Astrocyte of the spinal cord (primary cell): ENCODE data around the gene SLC26A11.
A peak's percentile ranks its signal among the peaks of the same experiment; 100 is the strongest.

Experiments
- DNase-seq: peaks from one replicate; pipeline ENCODE4 v3.0.0; 2011; ENCODE audit warnings: low read depth, low spot score
- H3K4me3 ChIP-seq: 2 replicates; pipeline ENCODE4 v1.5.1; 2011; ENCODE audit warnings: low read depth, mild to moderate bottlenecking, low read length, moderate library complexity
- CTCF ChIP-seq: IDR thresholded peaks from 2 replicates; pipeline ENCODE4 v1.5.1; 2012; ENCODE audit warnings: low read depth, mild to moderate bottlenecking, low read length, inconsistent platforms
- in situ Hi-C: cut with HindIII; loops from 2 replicates; pipeline ENCODE4 v1.10.0; 2017; ENCODE audit warnings: low sequenced_read_pairs

Gene SLC26A11

GRCh38 chr17:80220054-80220735 is at the start of gene SLC26A11, which contains the start of gene SGSH:
TSS of gene SLC26A11 (plus strand) at chr17:80220427. CDS start at chr17:80221561, 1,134 bp downstream.
TSS of gene SGSH (minus strand) at chr17:80220333. CDS start at chr17:80220313, 20 bp downstream.
- TF ChIP-seq CTCF, result no peak
- DNase-seq, result peak; percentile 37
- in situ Hi-C loops, result no loop called here

DNA sequence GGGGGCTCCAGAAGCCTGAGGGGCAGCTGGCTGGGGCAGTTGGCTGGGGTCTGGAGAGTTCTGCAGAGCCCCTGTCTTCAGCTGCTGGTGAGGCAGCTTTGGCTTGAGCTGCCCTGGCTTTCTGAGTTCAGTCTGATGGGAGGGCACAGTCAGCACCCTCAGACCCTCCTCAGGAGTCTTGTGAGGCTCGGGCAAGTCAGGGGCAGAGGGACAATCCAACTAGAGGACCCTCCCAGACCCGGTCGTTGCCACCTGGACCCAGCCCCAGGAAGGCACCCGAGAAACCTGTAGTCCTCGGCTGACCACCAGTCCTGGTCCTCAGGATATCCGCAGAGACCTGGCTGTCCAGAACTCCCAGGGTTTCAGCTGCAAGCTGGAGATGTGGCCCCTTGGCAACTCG is 48.5 kb upstream of the SLC26A11 start:
- DNase-seq, result no peak
- in situ Hi-C loops, result no loop called here
- no peak for TF ChIP-seq CTCF
- H3K4me3 ChIP-seq, result no peak overlapping the region

More at GRCh38 chr17:80220054-80220735, at the start of gene SLC26A11, which contains the start of gene SGSH:
- H3K4me3 ChIP-seq, result peak within 1 kb of the TSS; percentile 74

- no peak for TF ChIP-seq CTCF
- in situ Hi-C loops, result no loop called here
- H3K4me3 ChIP-seq, result no peak overlapping the region
- DNase-seq, result no peak
Measured at GRCh38 chr17:80173126-80173525, 47.1 kb upstream of the SLC26A11 start.

GRCh38 chr17:80173916-80174315 is 46.3 kb upstream of the SLC26A11 start:
- DNase-seq, result no peak
- TF ChIP-seq CTCF, result no peak
- in situ Hi-C loops, result no loop called here
- no peak overlapping the region for H3K4me3 ChIP-seq

DNA sequence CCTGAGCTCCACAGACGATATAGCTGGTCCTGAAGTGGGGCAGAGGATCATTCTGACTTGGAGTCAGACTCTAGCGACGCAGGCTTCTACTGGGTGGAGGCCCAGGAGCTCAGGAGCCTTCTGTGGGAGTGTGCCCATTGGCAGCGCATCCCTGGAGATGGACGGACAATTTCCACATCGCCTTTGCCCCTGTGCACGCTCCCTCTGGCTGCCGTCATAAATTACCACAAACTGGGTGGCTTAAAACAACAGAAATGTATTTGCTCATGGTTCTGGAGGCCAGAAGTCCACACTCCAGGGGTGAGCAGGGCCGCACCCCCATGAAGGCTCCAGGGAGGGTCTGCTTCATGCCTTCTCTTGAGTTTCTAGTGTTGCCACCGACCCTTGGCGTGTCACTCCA is 43.5 kb upstream of the SLC26A11 start:
- DNase-seq, result no peak
- H3K4me3 ChIP-seq, result no peak overlapping the region
- in situ Hi-C loops, result no loop called here
- TF ChIP-seq CTCF, result no peak

GRCh38 chr17:80177986-80178595 is 42.1 kb upstream of the SLC26A11 start:
- no peak for DNase-seq
- no peak for TF ChIP-seq CTCF
- in situ Hi-C loops, result no loop called here
- no peak overlapping the region for H3K4me3 ChIP-seq
